Limb (tissue), 2 donors: Measurements from ENCODE around the gene ZBTB44.
A peak's percentile ranks its signal among the peaks of the same experiment; 100 is the strongest.

ENCODE experiments used
- DNase-seq, 2 donors: peaks; one replicate each; pipeline ENCODE4 v3.0.0-alpha.2; 2016; ENCODE audit errors: extremely low spot score in 2 of 2

The ZBTB44 gene

GRCh38 chr11:130178441-130179339, 136.0 kb downstream of the ZBTB44 start:
- DNase-seq: peak; percentile 51 to 62

GRCh38 chr11:130177782-130178181, 136.9 kb downstream of the ZBTB44 start:
- DNase-seq: no peak
